Measurements from ENCODE around the gene KIF18A. TPM values are rescaled to one million over a fixed set of nuclear protein-coding genes. Genes with fewer than 3 reads are reported as not detected.

KIF18A gene
- total RNA-seq, 1 experiment from 2014 or later, result 29.9 TPM

- H3K27me3 Mint-ChIP-seq (ENCODE audit: unreplicated experiment), result no peaks in the 10 kb centered on the region
- DNase-seq, result no peak
- peaks cover 9% of the 10 kb centered on the region for H3K4me1 Mint-ChIP-seq (ENCODE audit: low read depth, unreplicated experiment)
- H3K36me3 Mint-ChIP-seq (ENCODE audit: insufficient read depth, unreplicated experiment), result peaks cover 8% of the 10 kb centered on the region
- TF ChIP-seq, protein P1, sequence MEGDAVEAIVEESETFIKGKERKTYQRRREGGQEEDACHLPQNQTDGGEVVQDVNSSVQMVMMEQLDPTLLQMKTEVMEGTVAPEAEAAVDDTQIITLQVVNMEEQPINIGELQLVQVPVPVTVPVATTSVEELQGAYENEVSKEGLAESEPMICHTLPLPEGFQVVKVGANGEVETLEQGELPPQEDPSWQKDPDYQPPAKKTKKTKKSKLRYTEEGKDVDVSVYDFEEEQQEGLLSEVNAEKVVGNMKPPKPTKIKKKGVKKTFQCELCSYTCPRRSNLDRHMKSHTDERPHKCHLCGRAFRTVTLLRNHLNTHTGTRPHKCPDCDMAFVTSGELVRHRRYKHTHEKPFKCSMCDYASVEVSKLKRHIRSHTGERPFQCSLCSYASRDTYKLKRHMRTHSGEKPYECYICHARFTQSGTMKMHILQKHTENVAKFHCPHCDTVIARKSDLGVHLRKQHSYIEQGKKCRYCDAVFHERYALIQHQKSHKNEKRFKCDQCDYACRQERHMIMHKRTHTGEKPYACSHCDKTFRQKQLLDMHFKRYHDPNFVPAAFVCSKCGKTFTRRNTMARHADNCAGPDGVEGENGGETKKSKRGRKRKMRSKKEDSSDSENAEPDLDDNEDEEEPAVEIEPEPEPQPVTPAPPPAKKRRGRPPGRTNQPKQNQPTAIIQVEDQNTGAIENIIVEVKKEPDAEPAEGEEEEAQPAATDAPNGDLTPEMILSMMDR (IDR thresholded peaks at IDR 0.05; ENCODE audit: unreplicated experiment), result no peak
- no TSS peak for BruUV-seq (replicated peaks)
- intact Hi-C loops (cut with micrococcal nuclease; ENCODE audit: unreplicated experiment), result no loop called here
- CTCF ChIA-PET, result interaction anchor here (0.6 to 0.7 kb wide), 2 partner anchors 25 to 634 kb away, joined by 5 to 6 read pairs; no protein-coding TSS in a partner anchor
- no peak overlapping the region for H3K4me3 Mint-ChIP-seq (ENCODE audit: low read depth, unreplicated experiment)
- no peak overlapping the region for H3K27ac Mint-ChIP-seq (ENCODE audit: unreplicated experiment)
- no peaks in the 10 kb centered on the region for H3K9me3 Mint-ChIP-seq (ENCODE audit: low read depth, unreplicated experiment)
Observed at GRCh38 chr11:28058333-28058732, 49.6 kb downstream of the KIF18A start.

DNA sequence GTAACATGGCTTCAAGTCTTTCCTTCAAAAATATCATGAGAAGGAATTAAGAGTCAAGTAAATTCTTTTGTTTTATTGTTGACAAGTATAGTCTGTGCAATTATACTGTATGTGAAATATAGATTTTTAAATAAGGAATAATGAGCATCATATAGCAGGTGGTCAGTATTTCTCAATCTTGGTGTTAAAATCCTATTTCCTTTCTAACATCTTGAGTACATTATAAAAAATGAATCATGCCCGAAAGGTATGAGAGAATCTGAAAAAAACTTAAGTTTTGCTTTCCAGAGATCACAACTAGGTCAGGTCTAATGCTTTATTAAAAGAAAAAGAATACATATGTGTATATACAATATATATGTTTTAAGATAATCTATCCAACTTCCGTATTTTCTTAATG is 53.1 kb downstream of the KIF18A start:
- intact Hi-C loops (cut with micrococcal nuclease; ENCODE audit: unreplicated experiment), result no loop called here
- no peak overlapping the region for H3K4me3 Mint-ChIP-seq (ENCODE audit: low read depth, unreplicated experiment)
- no TSS peak for BruUV-seq (replicated peaks)

GRCh38 chr11:28049338-28050216 is 58.4 kb downstream of the KIF18A start:
- peak; percentile 3 for DNase-seq
- BruUV-seq (replicated peaks), result no TSS peak
- Mint-ChIP-seq H3K27me3 (ENCODE audit: unreplicated experiment) (no peaks in the 10 kb centered on the region), H3K4me3 (ENCODE audit: low read depth, unreplicated experiment) (no peak overlapping the region), H3K27ac (ENCODE audit: unreplicated experiment) (peak overlapping the region; percentile 63), H3K4me1 (ENCODE audit: low read depth, unreplicated experiment) (peaks cover 25% of the 10 kb centered on the region), H3K36me3 (ENCODE audit: insufficient read depth, unreplicated experiment) (no peaks in the 10 kb centered on the region), H3K9me3 (ENCODE audit: low read depth, unreplicated experiment) (no peaks in the 10 kb centered on the region)
- intact Hi-C loops (cut with micrococcal nuclease; ENCODE audit: unreplicated experiment), result loop anchor here (10.0 kb wide), 1 partner anchor 205 kb away; no protein-coding TSS in a partner anchor
- TF ChIP-seq, protein P1 (IDR thresholded peaks at IDR 0.05; ENCODE audit: unreplicated experiment), result no peak
- CTCF ChIA-PET, result interaction anchor here (1.4 kb wide), 1 partner anchor 351 kb away, joined by 4 read pairs; no protein-coding TSS in a partner anchor

More for the DNA sequence above, 53.1 kb downstream of the KIF18A start:
- no peak overlapping the region for H3K27ac Mint-ChIP-seq (ENCODE audit: unreplicated experiment)
- H3K9me3 Mint-ChIP-seq (ENCODE audit: low read depth, unreplicated experiment), result no peaks in the 10 kb centered on the region
- TF ChIP-seq, protein P1 (IDR thresholded peaks at IDR 0.05; ENCODE audit: unreplicated experiment), result no peak
- H3K36me3 Mint-ChIP-seq (ENCODE audit: insufficient read depth, unreplicated experiment), result peaks cover 8% of the 10 kb centered on the region
- CTCF ChIA-PET, result no interaction called here
- no peak for DNase-seq
- peaks cover 19% of the 10 kb centered on the region for H3K4me1 Mint-ChIP-seq (ENCODE audit: low read depth, unreplicated experiment)
- H3K27me3 Mint-ChIP-seq (ENCODE audit: unreplicated experiment), result no peaks in the 10 kb centered on the region

GRCh38 chr11:28048812-28049211 is 59.1 kb downstream of the KIF18A start:
- BruUV-seq (replicated peaks), result no TSS peak
- Mint-ChIP-seq H3K27me3 (ENCODE audit: unreplicated experiment) (no peaks in the 10 kb centered on the region), H3K4me3 (ENCODE audit: low read depth, unreplicated experiment) (no peak overlapping the region), H3K36me3 (ENCODE audit: insufficient read depth, unreplicated experiment) (no peaks in the 10 kb centered on the region), H3K4me1 (ENCODE audit: low read depth, unreplicated experiment) (peaks cover 25% of the 10 kb centered on the region), H3K27ac (ENCODE audit: unreplicated experiment) (peak overlapping the region; percentile 63), H3K9me3 (ENCODE audit: low read depth, unreplicated experiment) (no peaks in the 10 kb centered on the region)
- intact Hi-C loops (cut with micrococcal nuclease; ENCODE audit: unreplicated experiment), result loop anchor here (10.0 kb wide), 1 partner anchor 204 kb away; no protein-coding TSS in a partner anchor
- TF ChIP-seq, protein P1 (IDR thresholded peaks at IDR 0.05; ENCODE audit: unreplicated experiment), result no peak
- CTCF ChIA-PET, result interaction anchor here (1.4 kb wide), 1 partner anchor 350 kb away, joined by 4 read pairs; no protein-coding TSS in a partner anchor
- DNase-seq, result no peak
